Measurements from ENCODE around the gene ABTB1. TPM values are rescaled to one million over a fixed set of nuclear protein-coding genes. Genes with fewer than 3 reads are reported as not detected.

Gene ABTB1
- total and polyA plus RNA-seq, 2 donors (not counting 1 experiment from before 2014, with no cell fraction given), result 11.8 to 15.5 TPM

- Histone ChIP-seq H3K4me1 (ENCODE audit: control insufficient read depth, extremely low read depth, insufficient read depth, low read length) (no peaks in the 10 kb centered on the region), H2AFZ (ENCODE audit: low read length) (no peak overlapping the region), H4K20me1 (ENCODE audit: control insufficient read depth, extremely low read depth, insufficient read depth, low read length) (no peaks in the 10 kb centered on the region), H3K9me3 (ENCODE audit: control insufficient read depth, insufficient read depth, low read depth, low read length) (no peaks in the 10 kb centered on the region), H3K4me2 (ENCODE audit: extremely low read depth, insufficient read depth, low read length) (no peak overlapping the region), H3K9ac (ENCODE audit: insufficient read depth, low read length) (no peak overlapping the region), H3K27ac (ENCODE audit: insufficient read depth, low read length) (no peak overlapping the region), H3K79me2 (ENCODE audit: control insufficient read depth, insufficient read depth, low read length) (no peaks in the 10 kb centered on the region), H3K27me3 (ENCODE audit: control insufficient read depth, insufficient read depth, low read length) (no peaks in the 10 kb centered on the region), H3K36me3 (ENCODE audit: control insufficient read depth, insufficient read depth, low read length) (no peaks in the 10 kb centered on the region), H3K4me3 (replicated peaks in 1 of 4; ENCODE audit: control extremely low read depth in 1 of 4, insufficient read depth in 1 of 4, low read depth in 3 of 4, low read length in 4 of 4) (no peak overlapping the region)
- TF ChIP-seq EZH2 (IDR thresholded peaks at IDR 0.05; ENCODE audit: low read length, missing control alignments), result no peak
- no peak for TF ChIP-seq CTCF (conservative IDR thresholded peaks at IDR 0.05 in 1 of 2, IDR thresholded peaks at IDR 0.05 in 1 of 2; ENCODE audit: low read depth in 1 of 2, low read length in 2 of 2)
- no peak for DNase-seq (ENCODE audit: low read depth in 2 of 2)
These were observed 5.6 kb upstream of the ABTB1 start for GRCh38 chr3:127667119-127667681.

GRCh38 chr3:127668906-127669305 is 3.8 kb upstream of the ABTB1 start:
- Histone ChIP-seq H3K79me2 (ENCODE audit: control insufficient read depth, insufficient read depth, low read length) (no peaks in the 10 kb centered on the region), H3K4me3 (replicated peaks in 1 of 4; ENCODE audit: control extremely low read depth in 1 of 4, insufficient read depth in 1 of 4, low read depth in 3 of 4, low read length in 4 of 4) (no peak overlapping the region), H3K4me1 (ENCODE audit: control insufficient read depth, extremely low read depth, insufficient read depth, low read length) (no peaks in the 10 kb centered on the region), H4K20me1 (ENCODE audit: control insufficient read depth, extremely low read depth, insufficient read depth, low read length) (no peaks in the 10 kb centered on the region), H3K27me3 (ENCODE audit: control insufficient read depth, insufficient read depth, low read length) (no peaks in the 10 kb centered on the region), H3K9ac (ENCODE audit: insufficient read depth, low read length) (no peak overlapping the region), H3K27ac (ENCODE audit: insufficient read depth, low read length) (no peak overlapping the region), H3K4me2 (ENCODE audit: extremely low read depth, insufficient read depth, low read length) (no peak overlapping the region), H3K9me3 (ENCODE audit: control insufficient read depth, insufficient read depth, low read depth, low read length) (no peaks in the 10 kb centered on the region), H3K36me3 (ENCODE audit: control insufficient read depth, insufficient read depth, low read length) (no peaks in the 10 kb centered on the region), H2AFZ (ENCODE audit: low read length) (no peak overlapping the region)
- TF ChIP-seq CTCF (conservative IDR thresholded peaks at IDR 0.05 in 1 of 2, IDR thresholded peaks at IDR 0.05 in 1 of 2; ENCODE audit: low read depth in 1 of 2, low read length in 2 of 2), result no peak
- TF ChIP-seq EZH2 (IDR thresholded peaks at IDR 0.05; ENCODE audit: low read length, missing control alignments), result no peak
- no peak for DNase-seq (ENCODE audit: low read depth in 2 of 2)

- H3K4me1 ChIP-seq (ENCODE audit: control insufficient read depth, extremely low read depth, insufficient read depth, low read length), result no peaks in the 10 kb centered on the region
- no peaks in the 10 kb centered on the region for H4K20me1 ChIP-seq (ENCODE audit: control insufficient read depth, extremely low read depth, insufficient read depth, low read length)
- no peaks in the 10 kb centered on the region for H3K27me3 ChIP-seq (ENCODE audit: control insufficient read depth, insufficient read depth, low read length)
- no peaks in the 10 kb centered on the region for H3K79me2 ChIP-seq (ENCODE audit: control insufficient read depth, insufficient read depth, low read length)
- no peak overlapping the region for H3K27ac ChIP-seq (ENCODE audit: insufficient read depth, low read length)
- no peaks in the 10 kb centered on the region for H3K36me3 ChIP-seq (ENCODE audit: control insufficient read depth, insufficient read depth, low read length)
- no peak overlapping the region for H3K4me3 ChIP-seq (replicated peaks in 1 of 4; ENCODE audit: control extremely low read depth in 1 of 4, insufficient read depth in 1 of 4, low read depth in 3 of 4, low read length in 4 of 4)
- no peak for TF ChIP-seq EZH2 (IDR thresholded peaks at IDR 0.05; ENCODE audit: low read length, missing control alignments)
- TF ChIP-seq CTCF (conservative IDR thresholded peaks at IDR 0.05 in 1 of 2, IDR thresholded peaks at IDR 0.05 in 1 of 2; ENCODE audit: low read depth in 1 of 2, low read length in 2 of 2), result no peak
- no peak overlapping the region for H3K4me2 ChIP-seq (ENCODE audit: extremely low read depth, insufficient read depth, low read length)
- no peaks in the 10 kb centered on the region for H3K9me3 ChIP-seq (ENCODE audit: control insufficient read depth, insufficient read depth, low read depth, low read length)
- no peak overlapping the region for H3K9ac ChIP-seq (ENCODE audit: insufficient read depth, low read length)
- DNase-seq (ENCODE audit: low read depth in 2 of 2), result no peak
- H2AFZ ChIP-seq (ENCODE audit: low read length), result no peak overlapping the region
These were observed 3.1 kb upstream of the ABTB1 start for GRCh38 chr3:127669541-127670228.

Measured in fibroblast of lung (primary cell).